HepG2 (cell line): Measurements from ENCODE around the gene CLDN11. TPM values are rescaled to one million over a fixed set of nuclear protein-coding genes. Genes with fewer than 3 reads are reported as not detected.

Experiments used
- ATAC-seq: fragments of 200-7000 bp; cut with Tn5 transposase; 3 replicates; pipeline ENCODE4 v1.9.1; 2020; ENCODE audit warnings: mild to moderate bottlenecking, moderate library complexity
- BruUV-seq: library from RNA; stranded (reverse); fragments of 400-500 nt; replicated peaks from 2 replicates; lab custom pipeline; 2021; lab: Mats Ljungman, UMichigan
- CTCF ChIA-PET: fragments of 300-600 bp; formaldehyde crosslinking; extraction: SDS; loops from one replicate; lab custom pipeline; 2021; ENCODE audit warnings: low total read pairs, inconsistent platforms, low intra/inter-chr PET ratio; lab: Yijun Ruan, JAX
- POLR2A ChIA-PET: fragments of 350-600 bp; sonication (Branson Sonifier 250); formaldehyde crosslinking; loops from one replicate; lab custom pipeline; 2020; ENCODE audit warnings: antibody characterized with exemption, inconsistent platforms; lab: Yijun Ruan, JAX
- DNase-seq: peaks from one replicate; pipeline ENCODE4 v3.0.0-alpha.2; 2015; ENCODE audit warnings: low spot score
- FAIRE-seq: peaks from 3 replicates; lab custom pipeline; 2011; peaks lifted over from hg19 to GRCh38; lab: Jason Lieb, UNC
- H2AFZ ChIP-seq: one replicate; pipeline ENCODE4 v1.6.1; 2011; ENCODE audit warnings: low read length, inconsistent platforms
- H3K27ac ChIP-seq: fragments of 300-600 bp; 3 replicates; pipeline ENCODE4 v1.8.0; 2011; ENCODE audit warnings: mixed run types, mild to moderate bottlenecking, mixed read lengths, low read length, inconsistent platforms; ENCODE audit not compliant: insufficient read depth; ENCODE audit errors: extremely low read length
- H3K27me3 ChIP-seq, 2 experiments: fragments of 200-600 bp in 1 of 2; 2 replicates in 1 of 2; 3 replicates in 1 of 2; pipeline versions ENCODE4 v1.6.0 to v1.8.0; 2011; ENCODE audit warnings: low read length in 2 of 2, mild to moderate bottlenecking in 2 of 2, moderate library complexity in 2 of 2, inconsistent platforms in 1 of 2; ENCODE audit not compliant: insufficient read depth in 2 of 2, control insufficient read depth in 1 of 2
- H3K36me3 ChIP-seq, 2 experiments: fragments of 200-600 bp in 1 of 2; replicated peaks in 1 of 2; 2 replicates in 1 of 2; 3 replicates in 1 of 2; pipeline versions ENCODE4 v1.5.1 to v1.8.0; 2011; ENCODE audit warnings: low read length in 2 of 2, inconsistent platforms in 1 of 2; ENCODE audit not compliant: insufficient read depth in 2 of 2, control insufficient read depth in 1 of 2
- H3K4me1 ChIP-seq: 2 replicates; pipeline ENCODE4 v1.5.1; 2012; ENCODE audit warnings: low read length, inconsistent platforms; ENCODE audit not compliant: insufficient read depth
- H3K4me2 ChIP-seq: 2 replicates; pipeline ENCODE4 v1.6.0; 2011; ENCODE audit warnings: low read depth, low read length, inconsistent platforms
- H3K4me3 ChIP-seq, 3 experiments: fragments of 200-600 bp in 1 of 3; sonication (generic), shearing (Covaris generic) in 1 of 3; replicated peaks in 1 of 3; 2 replicates each; pipeline ENCODE4 v1.5.1; 2011 to 2016; ENCODE audit warnings: low read length in 3 of 3, inconsistent platforms in 2 of 3, low read depth in 2 of 3, mild to moderate bottlenecking in 2 of 3, control low read depth in 1 of 3, mixed read lengths in 1 of 3; ENCODE audit not compliant: insufficient read depth in 1 of 3
- H3K79me2 ChIP-seq: one replicate; pipeline ENCODE4 v1.6.1; 2011; ENCODE audit warnings: low read length, inconsistent platforms; ENCODE audit not compliant: insufficient read depth
- H3K9ac ChIP-seq: 2 replicates; pipeline ENCODE4 v1.6.0; 2011; ENCODE audit warnings: mild to moderate bottlenecking, low read depth, low read length, inconsistent platforms; ENCODE audit not compliant: insufficient read depth
- H3K9me3 ChIP-seq: 2 replicates; pipeline ENCODE4 v1.5.1; 2012; ENCODE audit warnings: mild to moderate bottlenecking, low read length
- H4K20me1 ChIP-seq: 2 replicates; pipeline ENCODE4 v1.6.0; 2011; ENCODE audit warnings: inconsistent platforms, mild to moderate bottlenecking, low read length, moderate library complexity; ENCODE audit not compliant: insufficient read depth
- AKAP8 ChIP-seq: sonication (generic); formaldehyde crosslinking; IDR thresholded peaks from 2 replicates; pipeline ENCODE4 v1.5.1; 2020; ENCODE audit warnings: mild to moderate bottlenecking, missing genetic modification reagents
- CEBPG ChIP-seq: IDR thresholded peaks from 2 replicates; pipeline ENCODE4 v1.6.1; 2016
- HIC2 ChIP-seq: sonication (generic); formaldehyde crosslinking; IDR thresholded peaks from 2 replicates; pipeline ENCODE4 v1.9.0; 2022; ENCODE audit warnings: low read depth, missing genetic modification reagents
- JDP2 ChIP-seq: sonication (generic); formaldehyde crosslinking; IDR thresholded peaks from 2 replicates; pipeline ENCODE4 v1.8.1; 2022; ENCODE audit warnings: missing genetic modification reagents, borderline replicate concordance
- MAFK ChIP-seq, 2 experiments: IDR thresholded peaks in 1 of 2; conservative IDR thresholded peaks in 1 of 2; 2 replicates each; pipeline ENCODE4 v1.6.1; 2011; ENCODE audit warnings: improper control_type of control experiment in 2 of 2, low read length in 2 of 2
- MIER3 ChIP-seq: IDR thresholded peaks from 2 replicates; pipeline ENCODE4 v1.6.1; 2016; ENCODE audit warnings: missing compliant biosample characterization, borderline replicate concordance
- NCOR1 ChIP-seq: fragments of 200-600 bp; sonication (generic); IDR thresholded peaks from 2 replicates; pipeline ENCODE4 v1.7.0; 2017; ENCODE audit warnings: antibody characterized with exemption, low read length, borderline replicate concordance
- NONO ChIP-seq, 2 experiments: fragments of 450-650 bp in 1 of 2; sonication (generic) in 1 of 2; formaldehyde crosslinking in 1 of 2; IDR thresholded peaks in 1 of 2; conservative IDR thresholded peaks in 1 of 2; 2 replicates each; pipeline versions ENCODE4 v1.6.1 to v1.8.0; 2017 to 2022; ENCODE audit warnings: mild to moderate bottlenecking in 1 of 2, missing genetic modification reagents in 1 of 2, moderate library complexity in 1 of 2
- REXO4 ChIP-seq: sonication (generic); formaldehyde crosslinking; IDR thresholded peaks from 2 replicates; pipeline ENCODE4 v1.8.0; 2022; ENCODE audit warnings: missing genetic modification reagents, mild to moderate bottlenecking, borderline replicate concordance
- RXRA ChIP-seq: sonication (generic); formaldehyde crosslinking; IDR thresholded peaks from 2 replicates; pipeline ENCODE4 v1.5.1; 2020; ENCODE audit warnings: missing genetic modification reagents
- SETDB1 ChIP-seq: sonication (generic); formaldehyde crosslinking; IDR thresholded peaks from 2 replicates; pipeline ENCODE4 v1.5.1; 2020; ENCODE audit warnings: missing genetic modification reagents, mild to moderate bottlenecking, borderline replicate concordance
- SRY ChIP-seq: sonication (generic); formaldehyde crosslinking; IDR thresholded peaks from 2 replicates; pipeline ENCODE4 v1.8.0; 2022; ENCODE audit warnings: mild to moderate bottlenecking, missing genetic modification reagents
- ZC3H13 ChIP-seq: sonication (generic); formaldehyde crosslinking; IDR thresholded peaks from 2 replicates; pipeline ENCODE4 v1.8.1; 2023; ENCODE audit warnings: mild to moderate bottlenecking, missing genetic modification reagents, moderate library complexity
- ZNF274 ChIP-seq: sonication (generic); formaldehyde crosslinking; IDR thresholded peaks from 2 replicates; pipeline ENCODE4 v1.5.1; 2020; ENCODE audit warnings: mild to moderate bottlenecking, missing genetic modification reagents
- ZNF317 ChIP-seq: sonication (generic); formaldehyde crosslinking; IDR thresholded peaks from 2 replicates; pipeline ENCODE4 v1.5.0; 2020; ENCODE audit warnings: mild to moderate bottlenecking, missing genetic modification reagents
- ZNF333 ChIP-seq: sonication (generic); formaldehyde crosslinking; IDR thresholded peaks from 2 replicates; pipeline ENCODE4 v1.4.0; 2020; ENCODE audit warnings: mild to moderate bottlenecking, missing genetic modification reagents, borderline replicate concordance
- ZNF383 ChIP-seq: sonication (generic); formaldehyde crosslinking; IDR thresholded peaks from 2 replicates; pipeline ENCODE4 v1.4.0; 2020; ENCODE audit warnings: missing genetic modification reagents, mild to moderate bottlenecking, borderline replicate concordance
- ZNF512B ChIP-seq: sonication (generic); formaldehyde crosslinking; IDR thresholded peaks from 2 replicates; pipeline ENCODE4 v1.5.1; 2020; ENCODE audit warnings: missing genetic modification reagents, mild to moderate bottlenecking, borderline replicate concordance
- ZNF530 ChIP-seq: sonication (generic); formaldehyde crosslinking; IDR thresholded peaks from 2 replicates; pipeline ENCODE4 v1.5.0; 2020; ENCODE audit warnings: low read depth, mild to moderate bottlenecking, missing genetic modification reagents
- ZNF781 ChIP-seq: sonication (generic); formaldehyde crosslinking; IDR thresholded peaks from 2 replicates; pipeline ENCODE4 v1.5.1; 2020; ENCODE audit warnings: borderline replicate concordance, mild to moderate bottlenecking, missing genetic modification reagents; ENCODE audit errors: not compliant biosample characterization
- WGBS: methylation state at CpG from one replicate; pipeline ENCODE4 v1.1.6; 2017; ENCODE audit warnings: low lambda C conversion rate; 5-methylcytosine and 5-hydroxymethylcytosine counted together
- in situ Hi-C: cut with HindIII; loops from 2 replicates; pipeline ENCODE4 v1.10.0; 2017; ENCODE audit warnings: low pct_unique_long_range_greater_than_20kb; ENCODE audit not compliant: extremely low pct_ligation_motif_present
- intact Hi-C: fragments of 100-400 bp; cut with micrococcal nuclease; formaldehyde crosslinking; loops from one replicate; pipeline ENCODE4 v1.10.0; 2022; ENCODE audit not compliant: unreplicated experiment
- polyA plus RNA-seq, 8 experiments: library from polyadenylated mRNA; depleted of rRNA in 3 of 8; stranded (reverse) in 7 of 8; unstranded in 1 of 8; fragments of >200 nt; fragmentation: Illumina TruSeq in 4 of 8; extraction: Trizol in 4 of 8; gene quantifications; 2 replicates each; pipeline versions ENCODE4 v1.2.1 to v1.2.3, GENCODE V29; 2011 to 2016; ENCODE audit warnings: low read depth in 4 of 8, missing spikeins in 1 of 8, mixed read lengths in 1 of 8; ENCODE audit not compliant: insufficient read depth in 1 of 8
- total RNA-seq, 5 experiments: library from RNA; depleted of rRNA; stranded (reverse); fragments of >200 nt; fragmentation: Illumina TruSeq; extraction: Trizol; gene quantifications; 2 replicates each; pipeline ENCODE4 v1.2.3, GENCODE V29; 2016; ENCODE audit warnings: low read depth in 1 of 5

CLDN11 gene
- total and polyA plus RNA-seq, 2 of the 13 experiments (the other 11 are each of a cell fraction or from before 2014, with no cell fraction given), result 4.2 to 4.9 TPM

GRCh38 chr3:170413291-170413690 lies 5.4 kb upstream of the CLDN11 start:
- Histone ChIP-seq H3K79me2 (no peaks in the 10 kb centered on the region), H3K9me3 (no peaks in the 10 kb centered on the region)
- POLR2A ChIA-PET, result no interaction called here
- TF ChIP-seq ZNF383 (CRISPR knock-in tag), result no peak
- no peak for TF ChIP-seq RXRA (CRISPR knock-in tag)
- no peak for TF ChIP-seq AKAP8
- TF ChIP-seq ZNF512B (CRISPR knock-in tag), result no peak
- no peak for TF ChIP-seq NCOR1
- no peak for TF ChIP-seq ZNF317
- no peak for TF ChIP-seq ZNF333 (CRISPR knock-in tag)
- TF ChIP-seq SETDB1 (CRISPR knock-in tag), result no peak
- TF ChIP-seq MIER3 (CRISPR knock-in tag), result no peak
- TF ChIP-seq ZNF530 (CRISPR knock-in tag), result no peak
- no peak for TF ChIP-seq NONO (IDR thresholded peaks at IDR 0.05)
- no peak for TF ChIP-seq NONO (CRISPR knock-in tag; conservative IDR thresholded peaks at IDR 0.05)
- TF ChIP-seq SRY, result no peak
- TF ChIP-seq ZC3H13 (CRISPR knock-in tag), result no peak
- no peak for TF ChIP-seq ZNF781 (CRISPR knock-in tag)
- TF ChIP-seq JDP2 (CRISPR knock-in tag), result no peak
- TF ChIP-seq CEBPG (CRISPR knock-in tag), result no peak
- no peak for TF ChIP-seq HIC2 (CRISPR knock-in tag)
- TF ChIP-seq ZNF274 (CRISPR knock-in tag), result no peak
- no peak for TF ChIP-seq MAFK (conservative IDR thresholded peaks at IDR 0.05 in 1 of 2, IDR thresholded peaks at IDR 0.05 in 1 of 2; ENCODE audit: low read length in 2 of 2)
- no peak for TF ChIP-seq REXO4 (CRISPR knock-in tag)
- TF ChIP-seq, all 625 proteins: peak for 0
- H3K4me2 ChIP-seq, result no peak overlapping the region
- ATAC-seq (no peak), FAIRE-seq (no peak), DNase-seq (no peak)
- H3K36me3 ChIP-seq, result no peaks in the 10 kb centered on the region
- in situ Hi-C loops, result loop anchor here (5.0 to 10.0 kb wide), 2 partner anchors 101 to 282 kb away; no protein-coding TSS in a partner anchor
- 83% methylated on average over 4 of the region's 4 CpGs for WGBS
- no peaks in the 10 kb centered on the region for H4K20me1 ChIP-seq
- CTCF ChIA-PET, result interaction anchor here (0.8 to 2.2 kb wide), 4 partner anchors 86 to 398 kb away, joined by 3 to 32 read pairs (median 15); no protein-coding TSS in a partner anchor
- no TSS peak for BruUV-seq
- H3K4me3 ChIP-seq, result no peak overlapping the region
- H3K9ac ChIP-seq, result no peak overlapping the region
- H3K27me3 ChIP-seq, result no peaks in the 10 kb centered on the region; a peak in 1 of 5 replicates
- no peak overlapping the region for H3K27ac ChIP-seq
- peaks cover 17% of the 10 kb centered on the region for H3K4me1 ChIP-seq
- no peak overlapping the region for H2AFZ ChIP-seq
- intact Hi-C loops, result no loop called here
